ENCODE data around the gene ADGRG6. TPM values are rescaled to one million over a fixed set of nuclear protein-coding genes. Genes with fewer than 3 reads are reported as not detected.

ADGRG6 gene
- total and polyA plus RNA-seq, 10 donors = 0.24 to 29.0 (median 15.4) TPM

DNA sequence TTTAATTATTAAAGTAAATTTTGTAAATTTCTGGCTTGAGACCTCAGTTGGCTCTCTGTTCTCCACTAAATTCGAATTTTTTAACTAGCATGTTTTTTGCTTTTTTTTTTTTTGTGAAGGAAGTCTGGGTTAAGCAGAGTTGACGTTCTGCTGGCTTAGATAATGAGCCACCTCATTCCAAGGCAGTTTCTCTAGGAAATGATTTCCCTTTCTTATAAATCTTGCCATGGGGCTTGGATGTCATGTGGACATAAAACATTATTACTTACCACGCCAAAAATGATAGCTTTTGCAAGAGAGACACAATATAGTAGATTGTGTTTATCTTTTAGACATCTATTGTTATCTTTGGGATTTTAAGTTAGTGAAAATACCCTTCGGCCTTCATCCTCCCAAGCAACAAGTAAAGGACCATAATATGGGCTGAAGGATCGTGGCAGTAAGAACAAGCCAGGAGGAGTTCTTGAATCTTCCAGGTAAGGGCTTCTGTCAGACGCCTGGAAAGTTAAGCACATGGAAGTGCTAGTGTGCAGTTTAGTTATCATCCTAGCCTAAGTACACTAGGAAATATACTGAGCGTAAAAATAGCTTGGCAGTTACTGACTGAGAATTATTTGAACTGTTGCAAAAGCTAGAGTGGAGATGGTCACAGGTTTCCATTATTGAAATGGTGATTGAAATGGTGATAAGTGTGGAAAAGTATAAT is 30.7 kb downstream of the ADGRG6 start:
- intact Hi-C loops (cut with DNase I; ENCODE audit: low total_unique reads) = no loop called here
- 54 to 68% (median 63%) methylated on average over 7 of the region's 7 CpGs for WGBS, 5 donors
- DNase-seq = no peak
- no peak overlapping the region for H3K27ac ChIP-seq
- H3K36me3 ChIP-seq = no peaks in the 10 kb centered on the region
- no peak overlapping the region for H3K4me3 ChIP-seq
- TF ChIP-seq POLR2AphosphoS5 (IDR thresholded peaks at IDR 0.05) (no peak), POLR2A (IDR thresholded peaks at IDR 0.05) (no peak)
- TF ChIP-seq, protein P1, sequence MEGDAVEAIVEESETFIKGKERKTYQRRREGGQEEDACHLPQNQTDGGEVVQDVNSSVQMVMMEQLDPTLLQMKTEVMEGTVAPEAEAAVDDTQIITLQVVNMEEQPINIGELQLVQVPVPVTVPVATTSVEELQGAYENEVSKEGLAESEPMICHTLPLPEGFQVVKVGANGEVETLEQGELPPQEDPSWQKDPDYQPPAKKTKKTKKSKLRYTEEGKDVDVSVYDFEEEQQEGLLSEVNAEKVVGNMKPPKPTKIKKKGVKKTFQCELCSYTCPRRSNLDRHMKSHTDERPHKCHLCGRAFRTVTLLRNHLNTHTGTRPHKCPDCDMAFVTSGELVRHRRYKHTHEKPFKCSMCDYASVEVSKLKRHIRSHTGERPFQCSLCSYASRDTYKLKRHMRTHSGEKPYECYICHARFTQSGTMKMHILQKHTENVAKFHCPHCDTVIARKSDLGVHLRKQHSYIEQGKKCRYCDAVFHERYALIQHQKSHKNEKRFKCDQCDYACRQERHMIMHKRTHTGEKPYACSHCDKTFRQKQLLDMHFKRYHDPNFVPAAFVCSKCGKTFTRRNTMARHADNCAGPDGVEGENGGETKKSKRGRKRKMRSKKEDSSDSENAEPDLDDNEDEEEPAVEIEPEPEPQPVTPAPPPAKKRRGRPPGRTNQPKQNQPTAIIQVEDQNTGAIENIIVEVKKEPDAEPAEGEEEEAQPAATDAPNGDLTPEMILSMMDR (IDR thresholded peaks at IDR 0.05 in 8 of 11, conservative IDR thresholded peaks at IDR 0.05 in 3 of 11) = no peak
- H3K9me3 ChIP-seq = no peaks in the 10 kb centered on the region
- no peaks in the 10 kb centered on the region for H3K4me1 ChIP-seq
- no peaks in the 10 kb centered on the region for H3K27me3 ChIP-seq (replicated peaks in 1 of 7)

DNA sequence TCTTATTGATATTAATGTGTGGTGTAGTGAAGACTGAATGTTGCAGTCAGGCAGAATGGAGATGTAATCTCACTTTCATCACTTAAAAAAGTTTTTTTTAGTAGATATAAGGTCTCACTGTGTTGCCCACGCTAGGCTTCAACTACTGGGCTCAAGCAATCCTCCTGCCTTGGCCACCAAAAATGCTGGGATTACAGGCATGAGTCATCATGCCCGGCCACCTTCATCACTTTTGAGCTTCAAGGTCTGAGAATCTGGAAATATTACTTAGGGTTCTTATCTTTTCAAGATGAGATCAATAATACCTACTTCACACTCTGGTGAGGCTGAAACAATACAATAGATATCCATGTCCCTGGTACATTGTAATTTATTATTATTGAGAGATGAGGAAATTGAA is 31.6 kb downstream of the ADGRG6 start:
- TF ChIP-seq, protein P1 (IDR thresholded peaks at IDR 0.05 in 8 of 11, conservative IDR thresholded peaks at IDR 0.05 in 3 of 11) = no peak
- TF ChIP-seq POLR2AphosphoS5 (IDR thresholded peaks at IDR 0.05) = no peak
- no peak for TF ChIP-seq POLR2A (IDR thresholded peaks at IDR 0.05)
- Histone ChIP-seq H3K4me1 (no peaks in the 10 kb centered on the region), H3K4me3 (no peak overlapping the region), H3K27ac (no peak overlapping the region), H3K36me3 (no peaks in the 10 kb centered on the region), H3K9me3 (no peaks in the 10 kb centered on the region), H3K27me3 (replicated peaks in 1 of 7) (no peaks in the 10 kb centered on the region)
- DNase-seq = no peak
- intact Hi-C loops (cut with DNase I; ENCODE audit: low total_unique reads) = no loop called here
- WGBS, 5 donors = 69 to 87% (median 79%) methylated on average over 2 of the region's 2 CpGs

DNA sequence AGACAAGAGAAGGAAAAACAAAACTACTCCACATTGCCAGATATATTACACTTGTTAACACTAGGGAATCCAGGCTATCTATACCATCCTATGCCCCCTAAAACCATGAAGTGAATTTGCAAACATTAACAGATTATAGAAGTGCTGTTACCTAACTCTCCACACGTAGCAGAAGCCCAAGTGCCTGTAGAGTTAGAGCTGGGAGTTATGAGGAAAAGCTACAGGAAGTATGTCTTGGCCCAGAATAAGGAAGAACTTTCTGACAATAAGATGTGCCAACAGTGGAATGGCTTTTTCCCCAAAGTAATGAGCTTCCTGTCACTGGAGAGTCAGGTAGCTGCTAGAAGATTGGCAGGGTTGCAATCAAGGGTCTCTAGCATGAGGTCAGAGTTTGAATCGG is 32.5 kb downstream of the ADGRG6 start:
- no peaks in the 10 kb centered on the region for H3K27me3 ChIP-seq (replicated peaks in 1 of 7)
- DNase-seq = no peak
- no peak overlapping the region for H3K4me3 ChIP-seq
- intact Hi-C loops (cut with DNase I; ENCODE audit: low total_unique reads) = no loop called here
- no peaks in the 10 kb centered on the region for H3K36me3 ChIP-seq
- WGBS, 5 donors = 52 to 74% (median 54%) methylated on average over 2 of the region's 2 CpGs
- H3K27ac ChIP-seq = no peak overlapping the region
- TF ChIP-seq, protein P1 (IDR thresholded peaks at IDR 0.05 in 8 of 11, conservative IDR thresholded peaks at IDR 0.05 in 3 of 11) = no peak
- TF ChIP-seq POLR2AphosphoS5 (IDR thresholded peaks at IDR 0.05) (no peak), POLR2A (IDR thresholded peaks at IDR 0.05) (no peak)
- H3K4me1 ChIP-seq = no peaks in the 10 kb centered on the region
- no peaks in the 10 kb centered on the region for H3K9me3 ChIP-seq

DNA sequence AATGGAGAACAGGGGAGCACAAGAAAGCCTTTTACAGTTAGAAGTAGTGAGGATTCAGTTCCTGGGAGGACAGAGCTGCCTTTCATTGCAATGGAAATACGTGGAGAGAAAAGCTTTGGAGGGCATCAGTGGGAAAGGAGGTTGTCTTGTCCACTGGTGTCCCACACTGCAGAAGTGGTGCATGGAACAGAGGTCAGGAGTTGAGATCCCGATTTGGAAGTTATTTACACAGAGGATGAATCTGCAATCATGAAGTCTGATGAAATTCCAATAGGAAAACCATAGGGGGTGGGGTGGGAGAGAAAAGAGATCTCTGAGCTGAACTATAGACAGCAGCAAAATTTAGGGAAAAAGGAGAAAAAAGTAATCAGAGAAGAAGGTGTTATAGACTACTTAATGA is 33.6 kb downstream of the ADGRG6 start:
- Histone ChIP-seq H3K4me1 (no peaks in the 10 kb centered on the region), H3K27ac (no peak overlapping the region), H3K4me3 (no peak overlapping the region), H3K9me3 (no peaks in the 10 kb centered on the region), H3K27me3 (replicated peaks in 1 of 7) (no peaks in the 10 kb centered on the region), H3K36me3 (no peaks in the 10 kb centered on the region)
- no peak for DNase-seq
- intact Hi-C loops (cut with DNase I; ENCODE audit: low total_unique reads) = no loop called here
- TF ChIP-seq POLR2A (IDR thresholded peaks at IDR 0.05) (no peak), POLR2AphosphoS5 (IDR thresholded peaks at IDR 0.05) (no peak)
- TF ChIP-seq, protein P1 (IDR thresholded peaks at IDR 0.05 in 8 of 11, conservative IDR thresholded peaks at IDR 0.05 in 3 of 11) = no peak
- WGBS, 5 donors = 68 to 91% (median 74%) methylated on average over 2 of the region's 2 CpGs
